Stomach (tissue), 4 donors: ENCODE measurements around the gene MTMR3.

Experiments
- EP300 ChIP-seq: sonication (generic); formaldehyde crosslinking; IDR thresholded peaks from one replicate; pipeline ENCODE4 v1.6.1; 2017; ENCODE audit warnings: antibody characterized with exemption
- POLR2A ChIP-seq, 4 donors: fragments of 450-650 bp; IDR thresholded peaks; one replicate each; pipeline ENCODE4 v1.6.1; 2016; ENCODE audit warnings: antibody characterized with exemption in 4 of 4, control low read depth in 2 of 4, mild to moderate bottlenecking in 1 of 4, moderate library complexity in 1 of 4
- POLR2AphosphoS5 ChIP-seq, 3 donors: sonication (generic); formaldehyde crosslinking; IDR thresholded peaks; one replicate each; pipeline ENCODE4 v1.6.1; 2016; ENCODE audit warnings: antibody characterized with exemption in 3 of 3
- TF ChIP-seq, protein P1 (sequence below), 7 experiments: fragments of 450-650 bp in 4 of 7; fragments of 200-600 bp in 3 of 7; sonication (generic) in 3 of 7; IDR thresholded peaks; one replicate each; pipeline ENCODE4 v1.5.1; 2016 to 2019; ENCODE audit warnings: antibody characterized with exemption in 7 of 7, control low read depth in 2 of 7, mild to moderate bottlenecking in 1 of 7

GRCh38 chr22:30064172-30064571, 181.2 kb downstream of the MTMR3 start:
- TF ChIP-seq, protein P1, sequence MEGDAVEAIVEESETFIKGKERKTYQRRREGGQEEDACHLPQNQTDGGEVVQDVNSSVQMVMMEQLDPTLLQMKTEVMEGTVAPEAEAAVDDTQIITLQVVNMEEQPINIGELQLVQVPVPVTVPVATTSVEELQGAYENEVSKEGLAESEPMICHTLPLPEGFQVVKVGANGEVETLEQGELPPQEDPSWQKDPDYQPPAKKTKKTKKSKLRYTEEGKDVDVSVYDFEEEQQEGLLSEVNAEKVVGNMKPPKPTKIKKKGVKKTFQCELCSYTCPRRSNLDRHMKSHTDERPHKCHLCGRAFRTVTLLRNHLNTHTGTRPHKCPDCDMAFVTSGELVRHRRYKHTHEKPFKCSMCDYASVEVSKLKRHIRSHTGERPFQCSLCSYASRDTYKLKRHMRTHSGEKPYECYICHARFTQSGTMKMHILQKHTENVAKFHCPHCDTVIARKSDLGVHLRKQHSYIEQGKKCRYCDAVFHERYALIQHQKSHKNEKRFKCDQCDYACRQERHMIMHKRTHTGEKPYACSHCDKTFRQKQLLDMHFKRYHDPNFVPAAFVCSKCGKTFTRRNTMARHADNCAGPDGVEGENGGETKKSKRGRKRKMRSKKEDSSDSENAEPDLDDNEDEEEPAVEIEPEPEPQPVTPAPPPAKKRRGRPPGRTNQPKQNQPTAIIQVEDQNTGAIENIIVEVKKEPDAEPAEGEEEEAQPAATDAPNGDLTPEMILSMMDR (IDR thresholded peaks at IDR 0.05): no peak
- TF ChIP-seq POLR2AphosphoS5 (IDR thresholded peaks at IDR 0.05) (no peak), EP300 (no peak), POLR2A (IDR thresholded peaks at IDR 0.05) (no peak)
